NCI-H345 (cell line): ENCODE measurements around the gene RTEL1.
"Not testable (repeated sequence)": the region's sequence is repeated elsewhere in the genome, so short reads cannot be mapped to it uniquely, and the experiment has no call there.

Experiments used
- DNase-seq: peaks from one replicate; lab custom pipeline; 2025; lab: John Stamatoyannopoulos, UW

RTEL1 gene

GRCh38 chr20:63628246-63628975 lies 29.7 kb upstream of the RTEL1 start:
- peak; percentile 72 for DNase-seq

- not testable (repeated sequence) for DNase-seq
These were observed 27.2 kb upstream of the RTEL1 start for GRCh38 chr20:63630956-63631355.

DNA sequence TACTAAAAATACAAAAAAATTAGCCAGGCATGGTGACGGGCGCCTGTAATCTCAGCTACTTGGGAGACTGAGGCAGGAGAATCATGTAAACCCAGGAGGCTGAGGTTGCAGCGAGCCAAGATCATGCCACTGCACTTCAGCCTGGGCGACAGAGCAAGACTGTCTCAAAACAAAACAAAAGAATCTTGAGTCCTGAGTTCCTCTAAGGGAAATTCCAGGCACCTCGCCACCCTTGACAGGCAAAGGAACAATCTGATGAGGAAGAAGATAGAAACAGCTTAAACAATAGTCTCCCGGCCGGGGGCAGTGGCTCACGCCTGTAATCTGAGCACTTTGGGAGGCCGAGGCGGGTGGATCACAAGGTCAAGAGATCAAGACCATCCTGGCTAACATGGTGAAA lies 26.7 kb upstream of the RTEL1 start:
- not testable (repeated sequence) for DNase-seq

GRCh38 chr20:63633732-63634131 lies 24.4 kb upstream of the RTEL1 start:
- DNase-seq: no peak

DNA sequence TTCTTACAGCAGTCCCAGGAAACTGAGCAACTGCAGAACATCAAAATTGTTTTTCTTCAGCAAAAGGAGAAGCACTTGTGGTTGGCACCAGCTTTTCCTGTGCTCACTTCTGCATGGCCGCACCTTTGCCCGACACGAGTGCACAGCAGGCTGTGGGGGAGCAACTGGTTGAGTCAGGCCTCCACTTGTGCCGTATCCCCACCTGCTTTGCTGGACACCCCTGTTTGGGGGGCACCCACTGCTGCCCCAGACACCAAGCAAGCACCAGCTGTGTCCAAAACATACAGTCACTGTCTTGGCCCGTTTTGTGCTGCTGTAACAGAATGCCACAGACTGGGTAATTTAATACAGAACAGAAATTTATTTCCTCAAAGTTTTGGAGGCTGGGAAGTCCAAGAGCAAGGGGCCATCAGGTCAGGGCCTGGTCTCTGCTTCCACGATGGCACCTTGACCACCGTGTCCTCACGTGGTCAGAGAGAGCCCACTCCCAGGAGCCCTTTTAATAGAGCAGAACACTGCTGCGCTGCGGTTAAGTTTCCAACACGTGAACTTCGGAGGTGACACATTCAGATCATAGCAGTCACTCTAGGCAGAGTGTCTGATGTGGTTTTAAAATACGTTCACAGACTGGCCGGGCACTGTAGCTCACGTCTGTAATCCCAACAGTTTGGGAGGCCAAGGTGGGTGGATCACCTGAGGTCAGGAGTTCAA lies 22.5 kb upstream of the RTEL1 start:
- DNase-seq: no peak

GRCh38 chr20:63636752-63637628 lies 21.1 kb upstream of the RTEL1 start:
- DNase-seq: no peak

DNA sequence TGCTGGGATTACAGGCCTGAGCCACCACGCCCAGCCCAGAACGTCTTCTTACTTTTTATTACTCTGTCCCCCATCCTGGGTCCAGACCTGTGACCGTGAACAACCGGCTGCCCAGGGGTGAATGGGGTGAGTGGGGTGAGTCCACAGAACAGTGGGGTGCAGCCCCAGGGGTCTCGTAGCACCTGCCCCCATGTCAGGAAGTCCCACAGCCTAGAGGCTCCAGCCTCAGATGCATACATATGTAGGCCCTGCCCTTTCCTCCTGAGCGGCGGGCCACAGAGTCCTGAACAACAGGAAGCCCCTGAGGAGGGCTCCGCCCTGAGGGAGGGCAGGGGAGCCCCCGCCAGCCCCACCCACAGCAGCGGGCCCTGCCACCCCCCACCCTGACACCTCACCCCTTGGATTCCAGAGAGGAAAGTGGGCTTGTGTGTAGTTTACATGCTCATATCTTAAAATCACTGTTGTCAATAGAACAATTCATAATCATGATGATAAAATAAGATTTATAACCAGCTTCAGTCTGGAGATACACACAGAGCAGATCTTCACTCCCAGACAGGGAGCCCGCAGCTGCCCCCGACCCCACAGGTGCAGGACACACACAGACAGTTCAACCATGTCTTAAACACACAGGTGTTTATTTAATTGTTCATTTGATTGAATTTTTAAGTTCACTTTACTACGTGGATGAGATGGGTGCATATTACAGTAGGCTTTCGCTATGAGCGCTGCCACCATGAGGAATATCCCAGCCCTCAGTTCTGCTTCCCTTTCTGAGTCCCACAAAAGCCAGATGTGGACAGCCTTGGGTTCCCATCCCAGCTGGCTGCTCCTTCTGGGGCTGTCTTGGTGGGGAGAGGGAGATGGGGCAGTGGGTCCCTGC lies 18.8 kb upstream of the RTEL1 start:
- DNase-seq: no peak

DNA sequence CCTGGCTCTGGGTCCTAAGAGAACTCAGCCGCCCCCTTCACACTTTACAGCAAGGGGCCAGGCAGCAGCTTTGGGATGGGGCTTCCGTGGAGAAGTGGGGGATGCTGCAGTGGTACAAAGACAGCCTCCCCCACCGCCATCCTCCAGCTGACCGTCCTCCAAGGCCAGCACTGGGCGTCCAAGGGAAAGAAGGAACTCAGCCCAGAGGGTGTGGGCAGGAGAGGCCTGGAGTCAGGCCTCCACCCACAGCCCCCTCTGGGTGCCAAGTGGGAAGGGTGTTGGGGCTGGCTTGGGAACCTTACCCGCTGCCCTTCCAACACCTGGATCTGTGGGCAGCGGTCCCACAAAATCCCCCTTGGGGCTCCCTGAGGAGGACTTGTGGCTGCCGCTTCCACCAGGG lies 18.0 kb upstream of the RTEL1 start:
- DNase-seq: no peak

- not testable (repeated sequence) for DNase-seq
These were observed 17.4 kb upstream of the RTEL1 start for GRCh38 chr20:63640686-63641085.

GRCh38 chr20:63641146-63641791 lies 16.8 kb upstream of the RTEL1 start:
- no peak for DNase-seq

DNA sequence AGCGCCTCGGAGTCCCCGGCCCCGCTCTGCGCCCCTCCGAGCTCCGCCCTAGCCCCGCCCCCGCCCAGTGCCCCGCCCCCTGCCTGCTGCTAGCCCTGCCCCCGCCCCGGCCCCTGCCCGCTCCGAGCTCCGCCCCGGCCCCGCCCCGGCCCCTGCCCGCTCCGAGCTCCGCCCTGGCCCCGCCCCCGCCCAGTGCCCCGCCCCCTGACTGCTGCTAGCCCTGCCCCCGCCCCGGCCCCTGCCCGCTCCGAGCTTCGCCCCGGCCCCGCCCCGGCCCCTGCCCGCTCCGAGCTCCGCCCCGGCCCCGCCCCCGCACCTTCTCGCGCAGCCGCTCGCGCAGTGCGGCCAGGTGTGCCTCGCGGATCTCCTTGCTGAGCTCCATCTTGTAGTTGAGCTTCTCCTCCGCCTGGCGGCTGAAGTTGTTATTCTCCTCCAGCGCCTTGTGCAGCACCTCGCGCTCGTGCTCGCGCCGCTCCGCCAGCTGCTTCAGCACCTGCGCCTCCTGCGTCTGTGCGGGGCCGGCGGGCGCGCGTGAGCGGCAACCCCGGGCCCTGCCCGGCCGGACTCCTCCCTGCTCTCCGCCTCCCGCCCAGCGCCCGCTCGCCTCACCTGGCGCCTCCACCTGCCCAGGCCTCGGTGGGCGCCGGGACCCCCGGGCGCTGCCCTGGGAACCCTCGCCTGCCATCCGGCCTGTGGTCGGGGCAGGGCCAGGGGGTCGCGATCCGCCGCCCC lies 16.2 kb upstream of the RTEL1 start:
- DNase-seq: peak; percentile 96

DNA sequence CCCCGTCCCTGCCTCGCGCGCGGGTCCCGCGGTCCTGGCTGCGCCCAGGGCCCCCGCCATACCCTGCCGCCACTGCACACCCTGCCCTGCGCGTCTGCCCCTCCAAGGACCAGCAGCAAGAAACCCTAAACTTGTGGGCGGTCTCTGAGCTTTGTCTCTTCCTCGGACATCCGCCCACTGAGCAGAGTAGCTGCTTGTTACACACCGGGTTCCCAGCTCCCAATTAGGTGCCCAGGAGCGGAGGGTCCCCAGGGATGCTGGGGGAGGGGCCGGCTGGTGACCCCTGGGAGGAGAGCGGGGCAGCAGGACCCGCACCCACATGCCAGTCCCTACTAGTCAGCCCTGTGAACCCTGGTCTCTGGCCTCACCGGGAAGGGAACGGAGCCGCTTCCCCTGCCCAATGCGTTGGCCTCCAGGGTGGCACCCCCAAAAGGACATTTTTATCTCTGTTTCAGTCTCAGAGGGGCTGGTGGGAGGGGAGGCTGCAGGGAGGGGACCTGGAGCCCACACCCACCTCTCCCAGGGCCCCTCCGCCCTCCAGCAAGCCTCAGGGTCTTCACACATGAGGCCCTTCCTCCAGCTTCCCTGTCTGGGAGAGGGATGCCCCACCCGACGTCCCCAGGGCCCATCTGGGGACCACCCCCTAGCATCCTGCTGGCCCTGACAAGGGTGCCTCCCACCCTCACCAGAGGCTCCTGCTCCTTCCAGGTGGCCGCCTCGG lies 15.4 kb upstream of the RTEL1 start:
- no peak for DNase-seq

DNA sequence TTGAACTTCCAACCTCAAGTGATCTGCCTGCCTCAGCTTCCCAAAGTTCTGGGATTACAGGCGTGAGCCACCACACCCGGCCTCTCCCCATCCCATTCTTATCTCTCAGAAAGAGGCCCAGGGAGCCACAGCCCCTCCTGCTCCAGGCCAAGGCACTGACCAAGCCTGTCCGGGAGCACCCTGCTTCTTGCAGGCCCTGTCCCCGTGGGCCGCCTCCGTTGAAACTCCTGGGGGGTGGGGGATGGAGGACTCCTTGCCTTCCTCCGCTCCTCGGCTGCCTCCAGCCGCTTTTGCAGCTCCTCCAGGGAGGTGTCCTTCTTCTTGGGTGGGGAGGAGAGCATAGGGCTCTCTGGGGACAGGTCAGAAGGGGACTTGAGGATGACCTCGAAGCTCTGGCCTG lies 14.6 kb upstream of the RTEL1 start:
- no peak for DNase-seq

DNA sequence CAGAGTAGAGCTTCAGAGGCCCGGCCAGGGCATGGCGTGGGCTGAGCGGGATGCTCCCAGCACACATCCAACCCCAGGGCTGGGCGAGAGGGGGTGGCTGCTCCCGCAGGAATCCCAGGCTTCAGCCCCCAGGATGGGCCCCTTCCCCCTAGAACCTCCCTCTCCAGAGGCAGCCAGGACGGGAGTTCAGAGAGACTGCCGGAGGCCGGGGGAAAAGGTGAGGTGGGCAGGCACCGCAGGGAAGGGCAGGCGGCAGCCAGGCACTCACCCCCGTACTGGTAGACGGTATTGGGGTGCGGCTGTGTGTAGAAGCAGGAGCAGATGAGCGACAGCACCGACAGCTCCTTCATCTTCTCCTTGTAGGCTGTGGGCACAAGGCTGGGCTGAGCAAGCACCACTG lies 14.2 kb upstream of the RTEL1 start:
- DNase-seq: no peak

GRCh38 chr20:63645218-63645617 lies 12.9 kb upstream of the RTEL1 start:
- DNase-seq: no peak

- no peak for DNase-seq
These were observed 9.9 kb upstream of the RTEL1 start for GRCh38 chr20:63648190-63648589.

GRCh38 chr20:63648895-63649589 lies 9.1 kb upstream of the RTEL1 start:
- DNase-seq: no peak

DNA sequence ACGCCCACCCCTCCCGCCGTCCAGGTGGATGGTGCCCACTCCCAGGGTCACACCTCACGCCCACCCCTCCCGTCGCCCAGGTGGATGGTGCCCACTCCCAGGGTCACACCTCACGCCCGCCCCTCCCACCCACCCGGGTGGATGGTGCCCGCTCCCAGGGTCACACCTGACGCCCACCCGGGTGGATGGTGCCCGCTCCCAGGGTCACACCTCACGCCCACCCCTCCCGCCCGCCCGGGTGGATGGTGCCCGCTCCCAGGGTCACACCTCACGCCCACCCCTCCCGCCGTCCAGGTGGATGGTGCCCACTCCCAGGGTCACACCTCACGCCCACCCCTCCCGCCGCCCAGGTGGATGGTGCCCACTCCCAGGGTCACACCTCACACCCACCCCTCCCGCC lies 7.6 kb upstream of the RTEL1 start:
- DNase-seq: not testable (repeated sequence)

DNA sequence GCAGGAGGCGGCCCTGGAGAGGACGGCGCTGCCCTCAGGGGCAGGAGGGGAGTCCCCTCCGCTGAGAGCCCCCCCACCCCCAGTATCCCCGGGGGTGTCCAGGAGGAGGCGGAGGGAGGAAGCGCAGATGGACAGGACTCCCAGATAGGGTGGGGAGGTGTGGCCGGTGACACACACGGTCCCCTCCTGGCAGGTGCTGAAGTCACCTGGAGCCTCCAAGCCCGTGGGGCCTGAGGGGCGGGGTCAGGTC lies 6.2 kb upstream of the RTEL1 start:
- DNase-seq: peak; percentile 44
